A549 (cell line): Measurements from ENCODE around the gene NAT10. TPM values are rescaled to one million over a fixed set of nuclear protein-coding genes. Genes with fewer than 3 reads are reported as not detected.

Source experiments
- ATAC-seq, 2 experiments: fragments of 200-7000 bp in 1 of 2; fragments of >200 bp in 1 of 2; cut with Nextera tagmentation in 1 of 2; cut with Tn5 transposase in 1 of 2; 3 replicates each; pipeline versions ENCODE4 v1.8.0 to v1.9.1; 2018 to 2020; ENCODE audit warnings: mild to moderate bottlenecking in 1 of 2, moderate library complexity in 1 of 2
- CTCF ChIA-PET: fragments of 300-600 bp; sonication (Branson Sonifier 250); formaldehyde crosslinking; extraction: SDS; loops from one replicate; lab custom pipeline; 2021; ENCODE audit warnings: antibody characterized with exemption, inconsistent platforms; lab: Yijun Ruan, JAX
- POLR2A ChIA-PET: fragments of 350-600 bp; formaldehyde crosslinking; extraction: SDS; loops from one replicate; lab custom pipeline; 2021; ENCODE audit warnings: antibody characterized with exemption, inconsistent platforms; lab: Yijun Ruan, JAX
- DNase-seq, 2 experiments: peaks; one replicate each; pipeline versions ENCODE4 v3.0.0 to v3.0.0-alpha.2; 2011 to 2016; ENCODE audit warnings: low read depth in 1 of 2, low spot score in 1 of 2
- FAIRE-seq: peaks from 2 replicates; lab custom pipeline; 2011; peaks lifted over from hg19 to GRCh38; lab: Jason Lieb, UNC
- H3K27ac ChIP-seq, 2 experiments: fragments of >200 bp; sonication (Bioruptor Twin); formaldehyde crosslinking; 3 replicates each; pipeline ENCODE4 v1.5.1; 2016 to 2017
- H3K4me1 ChIP-seq: fragments of >200 bp; sonication (Bioruptor Twin); formaldehyde crosslinking; 3 replicates; pipeline ENCODE4 v1.6.1; 2016
- H3K4me2 ChIP-seq: fragments of >200 bp; sonication (Bioruptor Twin); formaldehyde crosslinking; 3 replicates; pipeline ENCODE4 v1.6.1; 2016
- H3K4me3 ChIP-seq: fragments of >200 bp; sonication (Bioruptor Twin); formaldehyde crosslinking; 3 replicates; pipeline ENCODE4 v1.5.1; 2016
- H3K9me3 ChIP-seq: fragments of >200 bp; sonication (Bioruptor Twin); formaldehyde crosslinking; 3 replicates; pipeline ENCODE4 v1.6.1; 2016
- CBX8 ChIP-seq: fragments of 200-600 bp; sonication (generic); IDR thresholded peaks from 2 replicates; pipeline ENCODE4 v1.6.1; 2016
- CEBPB ChIP-seq, 2 experiments: fragments of >200 bp in 1 of 2; sonication (Bioruptor Twin) in 1 of 2; formaldehyde crosslinking in 1 of 2; IDR thresholded peaks; 2 replicates each; pipeline ENCODE4 v1.6.1; 2012 to 2016
- CHD4 ChIP-seq: fragments of 200-600 bp; sonication (generic); IDR thresholded peaks from 2 replicates; pipeline ENCODE4 v1.6.1; 2016; ENCODE audit warnings: antibody characterized with exemption, mild to moderate bottlenecking, borderline replicate concordance
- EHF ChIP-seq: fragments of 250-450 bp; sonication (Bioruptor Pico); IDR thresholded peaks from 2 replicates; pipeline ENCODE4 v1.5.0; 2020; ENCODE audit warnings: mild to moderate bottlenecking
- EHMT2 ChIP-seq: fragments of 200-600 bp; sonication (generic); IDR thresholded peaks from 2 replicates; pipeline ENCODE4 v1.6.1; 2016; ENCODE audit warnings: antibody characterized with exemption, low read depth, mild to moderate bottlenecking, moderate library complexity
- EP300 ChIP-seq, 2 experiments: fragments of >200 bp; sonication (Bioruptor Twin); formaldehyde crosslinking; IDR thresholded peaks; 2 replicates in 1 of 2; 3 replicates in 1 of 2; pipeline ENCODE4 v1.6.1; 2016 to 2017
- GATA3 ChIP-seq: IDR thresholded peaks from 2 replicates; pipeline ENCODE4 v1.6.1; 2012; ENCODE audit warnings: borderline replicate concordance
- HDAC2 ChIP-seq: fragments of 200-600 bp; sonication (generic); IDR thresholded peaks from 2 replicates; pipeline ENCODE4 v1.6.1; 2016
- HOXA7 ChIP-seq: fragments of 250-450 bp; sonication (Bioruptor Pico); IDR thresholded peaks from 2 replicates; pipeline ENCODE4 v1.5.0; 2020; ENCODE audit warnings: mild to moderate bottlenecking, moderate library complexity
- JUN ChIP-seq, 2 experiments: fragments of >200 bp; sonication (Bioruptor Twin); formaldehyde crosslinking; IDR thresholded peaks; 2 replicates in 1 of 2; 3 replicates in 1 of 2; pipeline ENCODE4 v1.6.1; 2016 to 2017
- JUNB ChIP-seq: fragments of >200 bp; sonication (Bioruptor Twin); formaldehyde crosslinking; IDR thresholded peaks from 2 replicates; pipeline ENCODE4 v1.6.1; 2016
- MAZ ChIP-seq: fragments of 150-350 bp; IDR thresholded peaks from 2 replicates; pipeline ENCODE4 v1.6.1; 2014; ENCODE audit warnings: antibody characterized with exemption, low read depth, low read length, borderline replicate concordance
- NFE2L2 ChIP-seq: fragments of 150-350 bp; conservative IDR thresholded peaks from 2 replicates; pipeline ENCODE4 v1.6.1; 2014; ENCODE audit warnings: low read length
- NPAS2 ChIP-seq: fragments of 250-450 bp; sonication (Bioruptor Pico); IDR thresholded peaks from 2 replicates; pipeline ENCODE4 v1.8.0; 2022; ENCODE audit warnings: mild to moderate bottlenecking, moderate library complexity, borderline replicate concordance
- NR3C1 ChIP-seq: fragments of >200 bp; sonication (Bioruptor Twin); formaldehyde crosslinking; IDR thresholded peaks from 3 replicates; pipeline ENCODE4 v1.6.1; 2017
- POLR2A ChIP-seq: IDR thresholded peaks from 2 replicates; pipeline ENCODE4 v1.6.1; 2012; ENCODE audit warnings: mild to moderate bottlenecking, low read length
- POLR2AphosphoS2 ChIP-seq: conservative IDR thresholded peaks from 2 replicates; pipeline ENCODE4 v1.6.1; 2012; ENCODE audit warnings: low read length, improper control_type of control experiment, inconsistent platforms
- RARB ChIP-seq: fragments of 250-450 bp; sonication (Bioruptor Pico); IDR thresholded peaks from 2 replicates; pipeline ENCODE4 v1.8.0; 2021; ENCODE audit warnings: mild to moderate bottlenecking, moderate library complexity
- RCOR1 ChIP-seq: fragments of 150-350 bp; IDR thresholded peaks from 2 replicates; pipeline ENCODE4 v1.6.1; 2014; ENCODE audit warnings: antibody characterized with exemption, low read length, low read depth
- SMC3 ChIP-seq: fragments of >200 bp; sonication (Bioruptor Twin); formaldehyde crosslinking; IDR thresholded peaks from 3 replicates; pipeline ENCODE4 v1.6.1; 2018; ENCODE audit warnings: inconsistent platforms
- SREBF2 ChIP-seq: fragments of 450-650 bp; IDR thresholded peaks from 2 replicates; pipeline ENCODE4 v1.6.1; 2014; ENCODE audit warnings: mild to moderate bottlenecking, moderate library complexity
- TP53 ChIP-seq: fragments of 250-450 bp; sonication (Bioruptor Pico); IDR thresholded peaks from 2 replicates; pipeline ENCODE4 v1.5.0; 2021; ENCODE audit warnings: mild to moderate bottlenecking, moderate library complexity
- ZC3H11A ChIP-seq: fragments of 450-650 bp; IDR thresholded peaks from 2 replicates; pipeline ENCODE4 v1.6.1; 2014; ENCODE audit warnings: antibody characterized with exemption, mild to moderate bottlenecking
- ZSCAN20 ChIP-seq: fragments of 250-450 bp; sonication (Bioruptor Pico); IDR thresholded peaks from 2 replicates; pipeline ENCODE4 v1.8.0; 2022; ENCODE audit warnings: mild to moderate bottlenecking, moderate library complexity
- WGBS: methylation state at CpG from one replicate; pipeline ENCODE4 v1.1.6; 2017; ENCODE audit errors: missing lambda C conversion rate; 5-methylcytosine and 5-hydroxymethylcytosine counted together
- polyA plus RNA-seq, 4 experiments: library from polyadenylated mRNA; depleted of rRNA in 3 of 4; stranded (reverse); fragments of >200 nt; fragmentation: RNase III in 1 of 4; extraction: RNeasy Plus Mini Kit Qiagen cat#74134 plus additional on column Dnase treatment in 1 of 4; gene quantifications; 2 replicates in 3 of 4; 3 replicates in 1 of 4; pipeline ENCODE4 v1.2.3, GENCODE V29; 2011 to 2017
- TF ChIP-seq, protein P1 (sequence below): fragments of >200 bp; sonication (Bioruptor Twin); formaldehyde crosslinking; IDR thresholded peaks from 2 replicates; pipeline ENCODE4 v1.6.1; 2016
- TF ChIP-seq, protein P2 (sequence below): IDR thresholded peaks from 2 replicates; pipeline ENCODE4 v1.6.1; 2012

Gene NAT10
- polyA plus RNA-seq, 2 of the 4 experiments (the other 2 are of a cell fraction), result 38.6 to 59.3 TPM

DNA sequence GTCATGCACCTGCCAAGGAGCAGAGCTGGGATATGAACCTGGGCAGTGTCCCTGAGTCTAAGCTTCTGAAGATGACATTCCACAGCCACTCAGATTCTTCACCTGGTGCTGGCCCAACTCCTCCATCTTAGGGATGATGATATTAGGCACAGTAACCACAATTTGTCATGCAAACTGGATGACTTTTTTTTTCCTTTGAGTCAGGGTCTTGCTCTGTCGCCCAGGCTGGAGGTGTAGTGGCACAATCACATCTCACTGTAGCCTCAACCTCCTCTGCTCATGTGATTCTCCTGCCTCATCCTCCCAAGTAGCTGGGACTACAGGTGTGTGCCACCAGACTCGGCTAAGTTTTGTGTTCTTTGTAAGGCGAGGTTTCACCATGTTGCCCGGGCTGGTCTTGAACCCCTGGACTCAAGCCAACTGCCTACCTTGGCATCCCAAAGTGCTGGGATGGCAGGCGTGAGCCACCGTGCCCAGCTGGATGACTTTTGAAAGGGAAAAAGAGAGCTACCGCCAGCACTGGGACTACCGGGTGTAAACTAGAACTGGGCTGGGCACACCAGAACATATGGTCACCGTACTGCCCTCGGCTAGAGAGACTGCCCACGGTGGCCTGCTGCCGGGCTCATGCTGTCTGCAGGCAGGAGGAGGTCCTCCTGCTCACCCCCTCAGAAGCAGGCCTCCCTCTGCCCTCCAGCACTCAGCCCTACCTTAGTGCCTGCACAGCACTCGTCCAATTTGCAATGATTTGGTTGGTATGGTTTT, 77.7 kb downstream of the NAT10 start:
- DNase-seq, result no peak
- no peak overlapping the region for H3K4me3 ChIP-seq
- no peak for FAIRE-seq
- ChIA-PET CTCF (interaction anchor here (1.2 to 4.8 kb wide), 6 partner anchors 9 to 174 kb away, joined by 3 to 31 read pairs (median 6); partner anchors contain the start of gene ABTB2), POLR2A (no interaction called here)
- WGBS, result 91% methylated on average over 13 of the region's 13 CpGs
- H3K9me3 ChIP-seq, result no peaks in the 10 kb centered on the region
- TF ChIP-seq MAZ, result no peak
- no peak for TF ChIP-seq TP53 (CRISPR knock-in tag)
- no peak for TF ChIP-seq EHMT2
- TF ChIP-seq JUN (IDR thresholded peaks at IDR 0.05), result no peak
- TF ChIP-seq JUNB, result no peak
- ATAC-seq, result no peak
- H3K4me2 ChIP-seq, result no peak overlapping the region
- no peaks in the 10 kb centered on the region for H3K4me1 ChIP-seq
- H3K27ac ChIP-seq, result no peak overlapping the region

DNA sequence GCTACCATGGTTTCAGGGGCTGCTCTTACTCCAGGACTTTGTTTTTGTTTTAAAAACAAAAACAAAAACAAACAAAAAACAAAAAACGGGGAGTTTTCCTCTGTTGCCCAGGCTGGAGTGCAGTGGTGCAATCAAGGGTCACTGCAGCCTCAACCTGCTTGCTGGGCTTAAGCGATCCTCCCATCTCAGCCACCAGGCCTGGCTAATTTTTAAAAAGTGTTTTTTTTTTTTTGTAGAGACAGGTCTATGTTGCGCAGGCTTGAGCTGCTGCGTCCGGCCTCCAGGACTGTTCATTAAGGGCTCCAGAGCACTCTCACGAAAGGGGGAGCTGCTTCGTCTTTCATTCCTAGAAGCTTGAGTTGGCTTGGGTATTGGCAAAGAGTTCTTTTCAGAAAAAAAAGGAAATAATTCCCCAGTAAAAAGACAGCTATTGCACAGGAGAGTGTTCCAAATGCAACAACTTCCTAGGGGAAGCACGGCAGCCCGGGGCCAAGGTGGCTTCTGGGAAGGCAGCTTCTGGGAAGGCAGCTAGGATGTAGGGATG, 78.5 kb downstream of the NAT10 start:
- no peaks in the 10 kb centered on the region for H3K9me3 ChIP-seq
- H3K4me3 ChIP-seq, result no peak overlapping the region
- 93% methylated on average over 9 of the region's 9 CpGs for WGBS
- FAIRE-seq, result no peak
- no peak for ATAC-seq
- no peak overlapping the region for H3K27ac ChIP-seq
- DNase-seq, result no peak
- TF ChIP-seq NFE2L2, result no peak
- TF ChIP-seq TP53 (CRISPR knock-in tag), result no peak
- TF ChIP-seq CEBPB (IDR thresholded peaks at IDR 0.05), result no peak
- TF ChIP-seq HOXA7 (CRISPR knock-in tag), result no peak
- no peak for TF ChIP-seq RCOR1
- TF ChIP-seq EHF (CRISPR knock-in tag), result no peak
- no peak for TF ChIP-seq JUNB
- no peak for TF ChIP-seq GATA3
- no peak for TF ChIP-seq HDAC2
- TF ChIP-seq POLR2AphosphoS2, result no peak
- TF ChIP-seq POLR2A, result no peak
- no peak for TF ChIP-seq SMC3
- no peak for TF ChIP-seq SREBF2
- TF ChIP-seq, all 56 proteins: peak for 0
- H3K4me2 ChIP-seq, result no peak overlapping the region
- peaks cover 5% of the 10 kb centered on the region; the same call in 2 of the 3 replicates for H3K4me1 ChIP-seq
- POLR2A ChIA-PET, result no interaction called here
- CTCF ChIA-PET, result interaction anchor here (0.8 to 4.8 kb wide), 3 partner anchors 10 to 309 kb away, joined by 3 to 31 read pairs (median 25); partner anchors contain the start of gene ABTB2

GRCh38 chr11:34184505-34185015, 79.1 kb downstream of the NAT10 start:
- ChIA-PET POLR2A (no interaction called here), CTCF (interaction anchor here (0.8 to 4.8 kb wide), 3 partner anchors 10 to 308 kb away, joined by 3 to 31 read pairs (median 25); partner anchors contain the start of gene ABTB2)
- Histone ChIP-seq H3K4me2 (no peak overlapping the region), H3K4me3 (no peak overlapping the region), H3K4me1 (peaks cover 5% of the 10 kb centered on the region; the same call in 2 of the 3 replicates), H3K27ac (no peak overlapping the region), H3K9me3 (no peaks in the 10 kb centered on the region)
- TF ChIP-seq CEBPB (IDR thresholded peaks at IDR 0.05), result no peak
- TF ChIP-seq ZC3H11A, result no peak
- WGBS, result 93% methylated on average over 14 of the region's 14 CpGs
- no peak for ATAC-seq
- no peak for DNase-seq
- FAIRE-seq, result no peak

GRCh38 chr11:34185926-34186841, 80.8 kb downstream of the NAT10 start:
- POLR2A ChIA-PET, result no interaction called here
- Histone ChIP-seq H3K9me3 (no peaks in the 10 kb centered on the region), H3K4me1 (peaks cover 5% of the 10 kb centered on the region; the same call in 2 of the 3 replicates), H3K4me3 (no peak overlapping the region), H3K4me2 (no peak overlapping the region), H3K27ac (no peak overlapping the region)
- 91% methylated on average over 22 of the region's 22 CpGs for WGBS
- ATAC-seq, result no peak
- TF ChIP-seq EHF (CRISPR knock-in tag), result no peak
- TF ChIP-seq EP300 (IDR thresholded peaks at IDR 0.05), result no peak
- no peak for TF ChIP-seq NR3C1
- no peak for TF ChIP-seq NPAS2
- TF ChIP-seq HOXA7 (CRISPR knock-in tag), result no peak
- TF ChIP-seq, protein P1, sequence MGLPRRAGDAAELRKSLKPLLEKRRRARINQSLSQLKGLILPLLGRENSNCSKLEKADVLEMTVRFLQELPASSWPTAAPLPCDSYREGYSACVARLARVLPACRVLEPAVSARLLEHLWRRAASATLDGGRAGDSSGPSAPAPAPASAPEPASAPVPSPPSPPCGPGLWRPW, result no peak
- no peak for TF ChIP-seq RARB (CRISPR knock-in tag)
- no peak for TF ChIP-seq CHD4
- TF ChIP-seq POLR2A, result no peak
- TF ChIP-seq JUN (IDR thresholded peaks at IDR 0.05), result no peak
- TF ChIP-seq CBX8, result no peak
- TF ChIP-seq, protein P2, sequence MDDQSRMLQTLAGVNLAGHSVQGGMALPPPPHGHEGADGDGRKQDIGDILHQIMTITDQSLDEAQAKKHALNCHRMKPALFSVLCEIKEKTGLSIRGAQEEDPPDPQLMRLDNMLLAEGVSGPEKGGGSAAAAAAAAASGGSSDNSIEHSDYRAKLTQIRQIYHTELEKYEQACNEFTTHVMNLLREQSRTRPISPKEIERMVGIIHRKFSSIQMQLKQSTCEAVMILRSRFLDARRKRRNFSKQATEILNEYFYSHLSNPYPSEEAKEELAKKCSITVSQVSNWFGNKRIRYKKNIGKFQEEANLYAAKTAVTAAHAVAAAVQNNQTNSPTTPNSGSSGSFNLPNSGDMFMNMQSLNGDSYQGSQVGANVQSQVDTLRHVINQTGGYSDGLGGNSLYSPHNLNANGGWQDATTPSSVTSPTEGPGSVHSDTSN, result no peak
- TF ChIP-seq CEBPB (IDR thresholded peaks at IDR 0.05), result no peak
- no peak for TF ChIP-seq ZSCAN20 (CRISPR knock-in tag)
- no peak for DNase-seq
- FAIRE-seq, result no peak
- CTCF ChIA-PET, result interaction anchor here (0.8 to 4.4 kb wide), 8 partner anchors 9 to 328 kb away, joined by 3 to 30 read pairs (median 6); partner anchors contain the start of genes ABTB2 and ELF5
